SK-N-SH treated with all-trans-retinoic acid at 6 μM for 48 hours (cell line): ENCODE data around the gene RFX8.

Source experiments
- ATAC-seq: fragments of 200-7000 bp; cut with Tn5 transposase; 3 replicates; pipeline ENCODE4 v1.9.1; 2020; ENCODE audit warnings: mild to moderate bottlenecking, moderate library complexity
- ARNTL ChIP-seq: fragments of 450-650 bp; formaldehyde crosslinking; IDR thresholded peaks from 2 replicates; pipeline ENCODE4 v1.5.0; 2020; ENCODE audit warnings: low read depth, mild to moderate bottlenecking, moderate library complexity, borderline replicate concordance
- GLIS3 ChIP-seq: fragments of 250-450 bp; sonication (Bioruptor Pico); IDR thresholded peaks from 2 replicates; pipeline ENCODE4 v1.5.0; 2020; ENCODE audit warnings: mild to moderate bottlenecking, moderate library complexity
- ISL1 ChIP-seq: fragments of 250-450 bp; sonication (Bioruptor Pico); IDR thresholded peaks from 2 replicates; pipeline ENCODE4 v2.1.2; 2022; ENCODE audit warnings: mild to moderate bottlenecking, moderate library complexity
- OSR1 ChIP-seq: fragments of 250-450 bp; sonication (Bioruptor Pico); IDR thresholded peaks from 2 replicates; pipeline ENCODE4 v1.8.0; 2022; ENCODE audit warnings: moderate library complexity, mild to moderate bottlenecking, inconsistent platforms
- PPARA ChIP-seq: fragments of 250-450 bp; sonication (Bioruptor Pico); IDR thresholded peaks from 2 replicates; pipeline ENCODE4 v1.5.0; 2020; ENCODE audit warnings: mild to moderate bottlenecking, borderline replicate concordance
- RARB ChIP-seq: fragments of 250-450 bp; sonication (Bioruptor Pico); IDR thresholded peaks from 2 replicates; pipeline ENCODE4 v1.8.0; 2021; ENCODE audit warnings: mild to moderate bottlenecking, moderate library complexity
- SNAI2 ChIP-seq: fragments of 250-450 bp; sonication (Bioruptor Pico); IDR thresholded peaks from 2 replicates; pipeline ENCODE4 v1.5.0; 2020; ENCODE audit warnings: mild to moderate bottlenecking, moderate library complexity
- TCF4 ChIP-seq: fragments of 250-450 bp; sonication (Bioruptor Pico); IDR thresholded peaks from 2 replicates; pipeline ENCODE4 v1.8.0; 2021; ENCODE audit warnings: mild to moderate bottlenecking, moderate library complexity, borderline replicate concordance
- TOX ChIP-seq: fragments of 250-450 bp; sonication (Bioruptor Pico); IDR thresholded peaks from 2 replicates; pipeline ENCODE4 v1.8.0; 2021; ENCODE audit warnings: mild to moderate bottlenecking, moderate library complexity, borderline replicate concordance
- TSHZ2 ChIP-seq: fragments of 250-450 bp; sonication (Bioruptor Pico); IDR thresholded peaks from 2 replicates; pipeline ENCODE4 v1.5.0; 2020; ENCODE audit warnings: mild to moderate bottlenecking, moderate library complexity
- ZFP3 ChIP-seq: fragments of 250-450 bp; sonication (Bioruptor Pico); IDR thresholded peaks from 2 replicates; pipeline ENCODE4 v1.5.0; 2020; ENCODE audit warnings: mild to moderate bottlenecking, moderate library complexity
- ZFP30 ChIP-seq: fragments of 450-650 bp; formaldehyde crosslinking; IDR thresholded peaks from 2 replicates; pipeline ENCODE4 v1.5.0; 2022; ENCODE audit warnings: mild to moderate bottlenecking, moderate library complexity
- ZNF565 ChIP-seq: fragments of 450-650 bp; formaldehyde crosslinking; conservative IDR thresholded peaks from 2 replicates; pipeline ENCODE4 v1.5.0; 2020; ENCODE audit warnings: low read depth, mild to moderate bottlenecking, moderate library complexity
- ZNF70 ChIP-seq: fragments of 450-650 bp; formaldehyde crosslinking; IDR thresholded peaks from 2 replicates; pipeline ENCODE4 v1.5.0; 2020; ENCODE audit warnings: mild to moderate bottlenecking, moderate library complexity
- ZNF8 ChIP-seq: fragments of 450-650 bp; formaldehyde crosslinking; IDR thresholded peaks from 2 replicates; pipeline ENCODE4 v1.5.0; 2020; ENCODE audit warnings: mild to moderate bottlenecking, moderate library complexity
- TF ChIP-seq, protein P1 (sequence below): fragments of 250-450 bp; sonication (Bioruptor Pico); IDR thresholded peaks from 2 replicates; pipeline ENCODE4 v1.8.0; 2020; ENCODE audit warnings: mild to moderate bottlenecking, moderate library complexity, borderline replicate concordance
- TF ChIP-seq, protein P2 (sequence below): fragments of 250-450 bp; sonication (Bioruptor Pico); IDR thresholded peaks from 2 replicates; pipeline ENCODE4 v1.8.0; 2021; ENCODE audit warnings: low read depth, mild to moderate bottlenecking, moderate library complexity, borderline replicate concordance
- TF ChIP-seq, protein P3 (sequence below): fragments of 250-450 bp; sonication (Bioruptor Pico); IDR thresholded peaks from 2 replicates; pipeline ENCODE4 v1.5.1; 2020; ENCODE audit warnings: low read depth, mild to moderate bottlenecking, moderate library complexity
- TF ChIP-seq, protein P4 (sequence below): fragments of 250-450 bp; sonication (Bioruptor Pico); IDR thresholded peaks from 2 replicates; pipeline ENCODE4 v1.5.1; 2021; ENCODE audit warnings: mild to moderate bottlenecking, moderate library complexity

The RFX8 gene

DNA sequence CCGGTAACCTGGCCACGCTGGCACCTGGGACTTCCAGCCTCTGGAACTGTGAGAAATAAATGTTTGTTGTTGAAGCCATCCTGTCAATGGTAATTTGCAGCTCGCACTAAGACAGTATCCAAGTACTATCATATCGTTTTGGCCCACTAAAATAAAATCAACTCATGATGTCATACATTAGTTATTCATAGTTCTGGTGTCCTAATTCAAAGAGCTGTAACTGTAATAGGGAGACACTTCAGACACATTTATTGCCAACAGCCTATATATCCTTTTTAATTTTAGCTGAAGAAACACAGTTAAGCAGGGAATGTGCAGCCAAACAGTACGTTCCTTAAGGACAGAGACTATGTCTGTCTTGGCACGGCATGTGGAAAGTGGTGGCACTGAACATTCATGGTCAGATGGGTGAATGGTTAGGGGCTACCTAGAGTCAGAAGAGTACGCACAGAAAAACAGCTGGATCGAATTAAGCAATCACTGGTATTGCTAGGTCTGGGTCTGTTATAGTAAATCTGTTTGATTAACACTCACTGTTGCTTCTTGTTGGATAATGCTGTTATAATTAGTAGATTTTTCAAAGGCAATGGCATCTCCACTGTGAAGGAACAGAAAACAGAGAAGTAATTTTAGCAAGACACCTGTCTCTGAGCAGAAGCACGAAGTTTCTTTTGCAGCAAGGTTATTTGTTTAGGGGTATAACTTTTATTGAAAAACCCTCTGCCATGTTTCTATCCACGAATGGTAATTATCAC, 46.3 kb downstream of the RFX8 start:
- ATAC-seq = peak; percentile 80
- TF ChIP-seq PPARA (CRISPR knock-in tag) (no peak), ZFP30 (CRISPR knock-in tag) (no peak), ARNTL (CRISPR knock-in tag) (no peak), ZFP3 (CRISPR knock-in tag) (no peak), ZNF565 (no peak), OSR1 (CRISPR knock-in tag) (no peak), TSHZ2 (CRISPR knock-in tag) (no peak), GLIS3 (CRISPR knock-in tag) (no peak), RARB (CRISPR knock-in tag) (no peak), TCF4 (no peak), ISL1 (CRISPR knock-in tag) (no peak; the same call in 1 of the 2 replicates), SNAI2 (CRISPR knock-in tag) (no peak), ZNF8 (CRISPR knock-in tag) (no peak), TOX (CRISPR knock-in tag) (no peak)
- TF ChIP-seq, protein P1, sequence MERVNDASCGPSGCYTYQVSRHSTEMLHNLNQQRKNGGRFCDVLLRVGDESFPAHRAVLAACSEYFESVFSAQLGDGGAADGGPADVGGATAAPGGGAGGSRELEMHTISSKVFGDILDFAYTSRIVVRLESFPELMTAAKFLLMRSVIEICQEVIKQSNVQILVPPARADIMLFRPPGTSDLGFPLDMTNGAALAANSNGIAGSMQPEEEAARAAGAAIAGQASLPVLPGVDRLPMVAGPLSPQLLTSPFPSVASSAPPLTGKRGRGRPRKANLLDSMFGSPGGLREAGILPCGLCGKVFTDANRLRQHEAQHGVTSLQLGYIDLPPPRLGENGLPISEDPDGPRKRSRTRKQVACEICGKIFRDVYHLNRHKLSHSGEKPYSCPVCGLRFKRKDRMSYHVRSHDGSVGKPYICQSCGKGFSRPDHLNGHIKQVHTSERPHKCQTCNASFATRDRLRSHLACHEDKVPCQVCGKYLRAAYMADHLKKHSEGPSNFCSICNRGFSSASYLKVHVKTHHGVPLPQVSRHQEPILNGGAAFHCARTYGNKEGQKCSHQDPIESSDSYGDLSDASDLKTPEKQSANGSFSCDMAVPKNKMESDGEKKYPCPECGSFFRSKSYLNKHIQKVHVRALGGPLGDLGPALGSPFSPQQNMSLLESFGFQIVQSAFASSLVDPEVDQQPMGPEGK (CRISPR knock-in tag) = no peak
- TF ChIP-seq, protein P2, sequence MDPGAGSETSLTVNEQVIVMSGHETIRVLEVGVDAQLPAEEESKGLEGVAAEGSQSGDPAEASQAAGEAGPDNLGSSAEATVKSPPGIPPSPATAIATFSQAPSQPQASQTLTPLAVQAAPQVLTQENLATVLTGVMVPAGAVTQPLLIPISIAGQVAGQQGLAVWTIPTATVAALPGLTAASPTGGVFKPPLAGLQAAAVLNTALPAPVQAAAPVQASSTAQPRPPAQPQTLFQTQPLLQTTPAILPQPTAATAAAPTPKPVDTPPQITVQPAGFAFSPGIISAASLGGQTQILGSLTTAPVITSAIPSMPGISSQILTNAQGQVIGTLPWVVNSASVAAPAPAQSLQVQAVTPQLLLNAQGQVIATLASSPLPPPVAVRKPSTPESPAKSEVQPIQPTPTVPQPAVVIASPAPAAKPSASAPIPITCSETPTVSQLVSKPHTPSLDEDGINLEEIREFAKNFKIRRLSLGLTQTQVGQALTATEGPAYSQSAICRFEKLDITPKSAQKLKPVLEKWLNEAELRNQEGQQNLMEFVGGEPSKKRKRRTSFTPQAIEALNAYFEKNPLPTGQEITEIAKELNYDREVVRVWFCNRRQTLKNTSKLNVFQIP (CRISPR knock-in tag) = no peak
- TF ChIP-seq, protein P3, sequence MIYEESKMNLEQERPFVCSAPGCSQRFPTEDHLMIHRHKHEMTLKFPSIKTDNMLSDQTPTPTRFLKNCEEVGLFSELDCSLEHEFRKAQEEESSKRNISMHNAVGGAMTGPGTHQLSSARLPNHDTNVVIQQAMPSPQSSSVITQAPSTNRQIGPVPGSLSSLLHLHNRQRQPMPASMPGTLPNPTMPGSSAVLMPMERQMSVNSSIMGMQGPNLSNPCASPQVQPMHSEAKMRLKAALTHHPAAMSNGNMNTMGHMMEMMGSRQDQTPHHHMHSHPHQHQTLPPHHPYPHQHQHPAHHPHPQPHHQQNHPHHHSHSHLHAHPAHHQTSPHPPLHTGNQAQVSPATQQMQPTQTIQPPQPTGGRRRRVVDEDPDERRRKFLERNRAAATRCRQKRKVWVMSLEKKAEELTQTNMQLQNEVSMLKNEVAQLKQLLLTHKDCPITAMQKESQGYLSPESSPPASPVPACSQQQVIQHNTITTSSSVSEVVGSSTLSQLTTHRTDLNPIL = no peak
- TF ChIP-seq, protein P4, sequence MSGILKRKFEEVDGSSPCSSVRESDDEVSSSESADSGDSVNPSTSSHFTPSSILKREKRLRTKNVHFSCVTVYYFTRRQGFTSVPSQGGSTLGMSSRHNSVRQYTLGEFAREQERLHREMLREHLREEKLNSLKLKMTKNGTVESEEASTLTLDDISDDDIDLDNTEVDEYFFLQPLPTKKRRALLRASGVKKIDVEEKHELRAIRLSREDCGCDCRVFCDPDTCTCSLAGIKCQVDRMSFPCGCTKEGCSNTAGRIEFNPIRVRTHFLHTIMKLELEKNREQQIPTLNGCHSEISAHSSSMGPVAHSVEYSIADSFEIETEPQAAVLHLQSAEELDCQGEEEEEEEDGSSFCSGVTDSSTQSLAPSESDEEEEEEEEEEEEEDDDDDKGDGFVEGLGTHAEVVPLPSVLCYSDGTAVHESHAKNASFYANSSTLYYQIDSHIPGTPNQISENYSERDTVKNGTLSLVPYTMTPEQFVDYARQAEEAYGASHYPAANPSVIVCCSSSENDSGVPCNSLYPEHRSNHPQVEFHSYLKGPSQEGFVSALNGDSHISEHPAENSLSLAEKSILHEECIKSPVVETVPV (CRISPR knock-in tag) = no peak
- TF ChIP-seq, all 23 proteins: peak for 0

- TF ChIP-seq, protein P1 (CRISPR knock-in tag) = no peak
- TF ChIP-seq, protein P2 (CRISPR knock-in tag) = no peak
- TF ChIP-seq ZNF8 (CRISPR knock-in tag) (no peak), GLIS3 (CRISPR knock-in tag) (no peak), ZNF70 (no peak), PPARA (CRISPR knock-in tag) (no peak), RARB (CRISPR knock-in tag) (no peak), TSHZ2 (CRISPR knock-in tag) (no peak), ZFP30 (CRISPR knock-in tag) (no peak), TOX (CRISPR knock-in tag) (no peak)
- TF ChIP-seq, protein P4 (CRISPR knock-in tag) = no peak
Observed at GRCh38 chr2:101427743-101428142, 47.2 kb downstream of the RFX8 start.

More at GRCh38 chr2:101427743-101428142, 47.2 kb downstream of the RFX8 start:
- ATAC-seq = no peak
